ENCODE data around the gene PGS1. TPM values are rescaled to one million over a fixed set of nuclear protein-coding genes. Genes with fewer than 3 reads are reported as not detected.

The PGS1 gene
- total and polyA plus RNA-seq, 2 of the 8 experiments (the other 6 are each of a cell fraction or from before 2014, with no cell fraction given) = 46.7 to 60.0 TPM

DNA sequence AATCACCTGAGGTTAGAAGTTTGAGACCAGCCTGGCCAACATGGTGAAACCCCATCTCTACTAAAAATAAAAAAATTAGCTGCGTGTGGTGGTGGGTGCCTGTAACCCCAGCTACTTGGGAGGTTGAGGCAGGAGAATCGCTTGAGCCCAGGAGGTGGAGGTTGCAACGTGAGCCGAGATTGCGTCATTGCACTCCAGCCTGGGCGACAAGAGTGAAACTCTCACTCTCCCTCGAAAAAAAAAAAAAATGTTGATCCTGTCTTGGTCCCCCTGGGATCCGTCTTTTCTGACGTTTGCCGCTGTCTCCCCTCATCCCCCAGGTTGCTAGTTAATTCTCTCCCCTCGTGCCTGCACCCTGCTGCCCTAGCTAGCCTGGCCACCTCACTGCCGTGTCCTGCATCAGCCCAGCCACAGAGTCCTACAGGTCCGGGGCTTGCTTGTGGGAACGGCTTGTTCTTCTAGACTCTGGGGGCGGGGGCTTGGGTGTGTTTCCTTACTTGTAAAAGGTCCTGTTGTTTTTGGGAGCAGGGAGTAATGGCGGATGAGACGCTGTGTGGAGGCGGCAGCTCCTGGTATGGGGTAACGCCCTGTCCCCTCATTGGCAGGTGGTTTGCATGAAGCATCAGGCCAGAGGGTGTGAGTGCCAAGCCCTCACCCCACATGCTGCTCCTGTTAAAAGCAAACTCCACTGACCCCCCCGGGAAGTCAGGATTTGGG lies 44.6 kb downstream of the PGS1 start:
- H2AK5ac ChIP-seq (ENCODE audit: low read depth, low read length) = no peak overlapping the region
- H3K14ac ChIP-seq (ENCODE audit: insufficient read length) = no peak overlapping the region
- peaks cover 0 to 13% of the 10 kb centered on the region in 2 experiments; a peak in 1 of 4 replicates for H3K79me2 ChIP-seq (ENCODE audit: control insufficient read depth in 1 of 2, insufficient read depth in 2 of 2, low read length in 2 of 2)
- no peak overlapping the region for H4K91ac ChIP-seq (replicated peaks; ENCODE audit: insufficient read length, low read length)
- H2BK120ac ChIP-seq (replicated peaks; ENCODE audit: low read depth, low read length) = no peak overlapping the region
- 88% methylated on average over 16 of the region's 20 CpGs; no CpG with 5 or more reads in 1 of the 2 experiments for WGBS, 2 experiments (ENCODE audit: extremely low coverage in 1 of 2, insufficient coverage in 1 of 2, insufficient read length in 1 of 2, insufficient replicate concordance in 2 of 2, low coverage in 1 of 2, low lambda C conversion rate in 2 of 2, missing lambda C conversion rate in 1 of 2)
- H2BK12ac ChIP-seq (ENCODE audit: low read depth, low read length) = 0 out of 2 replicates have a peak overlapping the region, but pooled peaks have one; percentile 50
- peaks cover 2 to 9% of the 10 kb centered on the region in 2 experiments for H4K20me1 ChIP-seq (replicated peaks in 1 of 2; ENCODE audit: control insufficient read depth in 1 of 2, insufficient read depth in 2 of 2, low read length in 2 of 2)
- H3K27me3 ChIP-seq (replicated peaks in 1 of 4; ENCODE audit: control insufficient read depth in 3 of 4, extremely low read depth in 1 of 4, insufficient read depth in 3 of 4, low read length in 3 of 4) = no peaks in the 10 kb centered on the region
- no peaks in the 10 kb centered on the region for H3K9me3 ChIP-seq (ENCODE audit: insufficient read depth in 2 of 2, low read depth in 1 of 2, low read length in 1 of 2)
- no peak overlapping the region for H3K4ac ChIP-seq (replicated peaks; ENCODE audit: insufficient read length, low read depth, low read length)
- peak overlapping the region; percentile 86; the same call in 1 of the 2 replicates for H4K8ac ChIP-seq (ENCODE audit: extremely low read depth, insufficient read depth, low read length)
- H3K27ac ChIP-seq (ENCODE audit: low read depth, low read length) = no peak overlapping the region
- no peak overlapping the region for H2BK20ac ChIP-seq (ENCODE audit: low read length)
- ChIA-PET CTCF (ENCODE audit: partially characterized antibody) (interaction anchor here (0.6 to 13.7 kb wide), 31 partner anchors 7 to 230 kb away, joined by 3 to 257 read pairs (median 5); partner anchors contain the start of genes DNAH17 and SOCS3), POLR2A (ENCODE audit: partially characterized antibody) (interaction anchor here (0.6 to 2.2 kb wide), 7 partner anchors 13 to 1281 kb away, joined by 3 to 10 read pairs (median 4); partner anchors contain the start of genes AFMID and TK1)
- peak overlapping the region; percentile 64 for H2BK5ac ChIP-seq (ENCODE audit: low read depth, low read length)
- H4K5ac ChIP-seq (ENCODE audit: insufficient read length, low read depth, low read length) = no peak overlapping the region
- peaks cover 9 to 41% (median 28%) of the 10 kb centered on the region in 4 experiments; a peak in 7 of 8 replicates for H3K36me3 ChIP-seq (ENCODE audit: control insufficient read depth in 2 of 4, insufficient read depth in 4 of 4, low read length in 3 of 4)
- H3K4me1 ChIP-seq (replicated peaks in 1 of 4; ENCODE audit: control insufficient read depth in 3 of 4, insufficient read depth in 4 of 4, low read length in 3 of 4) = peaks cover 0 to 7% (median 0%) of the 10 kb centered on the region in 4 experiments; a peak in 3 of 7 replicates
- DNase-seq (ENCODE audit: low read depth in 1 of 2, low spot score in 2 of 2) (no peak), FAIRE-seq (no peak)
- H3K18ac ChIP-seq (ENCODE audit: extremely low read depth, low read length) = no peak overlapping the region
- H3K4me3 ChIP-seq (ENCODE audit: extremely low read depth in 1 of 4, insufficient read depth in 2 of 4, low read depth in 3 of 4, low read length in 4 of 4) = no peak overlapping the region
- H3K4me2 ChIP-seq (ENCODE audit: insufficient read depth in 1 of 2, low read depth in 2 of 2, low read length in 2 of 2) = no peak overlapping the region
- H3K79me1 ChIP-seq (ENCODE audit: low read depth, low read length) = peaks cover 2% of the 10 kb centered on the region
- no peaks in the 10 kb centered on the region; the same call in 1 of the 2 replicates for H3K23me2 ChIP-seq (ENCODE audit: low read depth, low read length)
- H3K23ac ChIP-seq (ENCODE audit: insufficient read length) = no peak overlapping the region
- TF ChIP-seq SAP30 (IDR thresholded peaks at IDR 0.05; ENCODE audit: insufficient read depth, insufficient replicate concordance, low read length) = no peak
- peak; percentile 45; the same call in 1 of the 2 replicates for TF ChIP-seq CEBPB (IDR thresholded peaks at IDR 0.05; ENCODE audit: low read depth, low read length)
- TF ChIP-seq PHF8 (conservative IDR thresholded peaks at IDR 0.05; ENCODE audit: low read depth, low read length) = no peak
- TF ChIP-seq TAF1 (IDR thresholded peaks at IDR 0.05; ENCODE audit: low read depth, low read length) = no peak
- no peak for TF ChIP-seq ZNF274 (IDR thresholded peaks at IDR 0.05; ENCODE audit: borderline replicate concordance, extremely low read depth, low read length)
- H3K56ac ChIP-seq (replicated peaks; ENCODE audit: insufficient read length, low read depth, low read length) = no peak overlapping the region
- no peak overlapping the region for H3K9ac ChIP-seq (replicated peaks in 1 of 4; ENCODE audit: extremely low read depth in 1 of 4, low read depth in 3 of 4, low read length in 3 of 4)
- H2AFZ ChIP-seq (ENCODE audit: low read length) = no peak overlapping the region
- no peak overlapping the region for H2BK15ac ChIP-seq (ENCODE audit: low read length)
